Astrocyte (in vitro differentiated cells and primary cell): ENCODE data around the gene OR2A2. TPM values are rescaled to one million over a fixed set of nuclear protein-coding genes. Genes with fewer than 3 reads are reported as not detected.

Source experiments
- DNase-seq: peaks from one replicate; pipeline ENCODE4 v3.0.0-alpha.2; 2010; ENCODE audit warnings: low read depth
- FAIRE-seq: peaks from 2 replicates; lab custom pipeline; 2011; peaks lifted over from hg19 to GRCh38; lab: Jason Lieb, UNC
- H2AFZ ChIP-seq: 2 replicates; pipeline ENCODE4 v1.6.0; 2012; ENCODE audit warnings: low read depth, low read length, inconsistent platforms
- H3K27ac ChIP-seq: 2 replicates; pipeline ENCODE4 v1.5.1; 2011; ENCODE audit warnings: low read depth, low read length, inconsistent platforms
- H3K27me3 ChIP-seq: 2 replicates; pipeline ENCODE4 v1.6.0; 2011; ENCODE audit warnings: low read length, inconsistent platforms; ENCODE audit not compliant: insufficient read depth
- H3K36me3 ChIP-seq: 2 replicates; pipeline ENCODE4 v1.5.1; 2011; ENCODE audit warnings: low read length, inconsistent platforms; ENCODE audit not compliant: insufficient read depth
- H3K4me1 ChIP-seq: 2 replicates; pipeline ENCODE4 v1.5.1; 2011; ENCODE audit warnings: low read length, inconsistent platforms; ENCODE audit not compliant: insufficient read depth
- H3K4me2 ChIP-seq: 2 replicates; pipeline ENCODE4 v1.6.0; 2012; ENCODE audit warnings: low read length, inconsistent platforms
- H3K4me3 ChIP-seq: 2 replicates; pipeline ENCODE4 v1.5.1; 2011; ENCODE audit warnings: low read depth, mild to moderate bottlenecking, low read length, inconsistent platforms; ENCODE audit not compliant: insufficient read depth
- H3K79me2 ChIP-seq: 2 replicates; pipeline ENCODE4 v1.6.0; 2012; ENCODE audit warnings: mild to moderate bottlenecking, low read length, inconsistent platforms; ENCODE audit not compliant: insufficient read depth
- H3K9ac ChIP-seq: 2 replicates; pipeline ENCODE4 v1.6.0; 2012; ENCODE audit warnings: mild to moderate bottlenecking, low read length, inconsistent platforms
- H3K9me3 ChIP-seq: 2 replicates; pipeline ENCODE4 v1.5.1; 2012; ENCODE audit warnings: low read depth, mild to moderate bottlenecking, low read length, inconsistent platforms; ENCODE audit not compliant: insufficient read depth
- H4K20me1 ChIP-seq: 2 replicates; pipeline ENCODE4 v1.6.0; 2012; ENCODE audit warnings: low read length, inconsistent platforms; ENCODE audit not compliant: insufficient read depth
- H3K27ac Mint-ChIP-seq: one replicate; pipeline ENCODE4 v1.8.0; 2021; ENCODE audit warnings: mild to moderate bottlenecking, mixed read lengths; ENCODE audit not compliant: unreplicated experiment
- H3K27me3 Mint-ChIP-seq: one replicate; pipeline ENCODE4 v1.8.0; 2021; ENCODE audit warnings: low read depth, mixed read lengths; ENCODE audit not compliant: unreplicated experiment
- H3K36me3 Mint-ChIP-seq: one replicate; pipeline ENCODE4 v1.8.0; 2021; ENCODE audit warnings: low read depth, mixed read lengths; ENCODE audit not compliant: unreplicated experiment
- H3K4me1 Mint-ChIP-seq: one replicate; pipeline ENCODE4 v1.8.0; 2021; ENCODE audit warnings: low read depth, mixed read lengths; ENCODE audit not compliant: unreplicated experiment
- H3K4me3 Mint-ChIP-seq: one replicate; pipeline ENCODE4 v1.8.0; 2021; ENCODE audit warnings: mild to moderate bottlenecking, moderate library complexity, mixed read lengths; ENCODE audit not compliant: unreplicated experiment
- H3K9me3 Mint-ChIP-seq: one replicate; pipeline ENCODE4 v1.8.0; 2021; ENCODE audit warnings: mild to moderate bottlenecking, mixed read lengths; ENCODE audit not compliant: unreplicated experiment
- EZH2 ChIP-seq: IDR thresholded peaks from 2 replicates; pipeline ENCODE4 v1.6.1; 2012; ENCODE audit warnings: mild to moderate bottlenecking, low read length, inconsistent platforms; ENCODE audit not compliant: insufficient read depth
- total RNA-seq: library from RNA; stranded (reverse); gene quantifications from 2 replicates; pipeline ENCODE4 v1.2.1, GENCODE V29; 2021
- TF ChIP-seq, protein P1 (sequence below): IDR thresholded peaks from 2 replicates; pipeline ENCODE4 v1.5.1; 2011; ENCODE audit warnings: low read depth, mild to moderate bottlenecking, inconsistent platforms, low read length, moderate library complexity; ENCODE audit not compliant: insufficient read depth

The OR2A2 gene
- total RNA-seq, 1 donor from 2014 or later, result not detected

DNA sequence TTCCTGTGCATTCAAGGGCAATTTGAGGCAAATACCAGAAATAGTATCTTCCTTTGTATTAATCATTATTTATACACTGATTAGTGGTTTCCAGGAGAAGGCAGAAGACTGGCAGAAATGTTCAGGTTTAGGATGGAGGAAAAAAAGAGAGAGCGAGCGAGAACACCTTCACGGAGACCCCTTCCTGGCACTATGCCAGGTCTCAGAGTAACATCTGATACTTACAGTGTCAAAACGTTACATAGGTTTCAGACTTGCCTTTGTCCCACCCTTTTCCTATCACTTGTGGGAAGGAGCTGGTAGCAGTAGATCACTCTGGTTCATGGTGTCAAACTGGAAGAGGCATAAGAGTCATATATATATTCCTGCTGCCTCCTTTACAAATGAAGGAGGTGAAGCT lies 22.7 kb upstream of the OR2A2 start:
- Mint-ChIP-seq H3K4me1 (no peaks in the 10 kb centered on the region), H3K4me3 (no peak overlapping the region), H3K27me3 (peaks cover 5% of the 10 kb centered on the region), H3K36me3 (no peaks in the 10 kb centered on the region), H3K27ac (no peak overlapping the region), H3K9me3 (no peaks in the 10 kb centered on the region)
- Histone ChIP-seq H3K4me3 (no peak overlapping the region), H3K4me2 (no peak overlapping the region), H3K4me1 (no peaks in the 10 kb centered on the region), H3K36me3 (no peaks in the 10 kb centered on the region), H3K79me2 (no peaks in the 10 kb centered on the region), H2AFZ (no peak overlapping the region), H3K9ac (no peak overlapping the region), H4K20me1 (no peaks in the 10 kb centered on the region), H3K27me3 (no peaks in the 10 kb centered on the region), H3K9me3 (no peaks in the 10 kb centered on the region), H3K27ac (no peak overlapping the region)
- TF ChIP-seq EZH2, result no peak
- TF ChIP-seq, protein P1, sequence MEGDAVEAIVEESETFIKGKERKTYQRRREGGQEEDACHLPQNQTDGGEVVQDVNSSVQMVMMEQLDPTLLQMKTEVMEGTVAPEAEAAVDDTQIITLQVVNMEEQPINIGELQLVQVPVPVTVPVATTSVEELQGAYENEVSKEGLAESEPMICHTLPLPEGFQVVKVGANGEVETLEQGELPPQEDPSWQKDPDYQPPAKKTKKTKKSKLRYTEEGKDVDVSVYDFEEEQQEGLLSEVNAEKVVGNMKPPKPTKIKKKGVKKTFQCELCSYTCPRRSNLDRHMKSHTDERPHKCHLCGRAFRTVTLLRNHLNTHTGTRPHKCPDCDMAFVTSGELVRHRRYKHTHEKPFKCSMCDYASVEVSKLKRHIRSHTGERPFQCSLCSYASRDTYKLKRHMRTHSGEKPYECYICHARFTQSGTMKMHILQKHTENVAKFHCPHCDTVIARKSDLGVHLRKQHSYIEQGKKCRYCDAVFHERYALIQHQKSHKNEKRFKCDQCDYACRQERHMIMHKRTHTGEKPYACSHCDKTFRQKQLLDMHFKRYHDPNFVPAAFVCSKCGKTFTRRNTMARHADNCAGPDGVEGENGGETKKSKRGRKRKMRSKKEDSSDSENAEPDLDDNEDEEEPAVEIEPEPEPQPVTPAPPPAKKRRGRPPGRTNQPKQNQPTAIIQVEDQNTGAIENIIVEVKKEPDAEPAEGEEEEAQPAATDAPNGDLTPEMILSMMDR, result no peak
- DNase-seq (no peak), FAIRE-seq (no peak)

GRCh38 chr7:144087230-144087629 lies 22.2 kb upstream of the OR2A2 start:
- H3K4me1 ChIP-seq, result no peaks in the 10 kb centered on the region
- H3K4me2 ChIP-seq, result no peak overlapping the region
- no peak overlapping the region for H3K27ac Mint-ChIP-seq
- no peak overlapping the region for H3K4me3 ChIP-seq
- no peaks in the 10 kb centered on the region for H4K20me1 ChIP-seq
- H3K9me3 Mint-ChIP-seq, result no peaks in the 10 kb centered on the region
- no peaks in the 10 kb centered on the region for H3K79me2 ChIP-seq
- H3K4me1 Mint-ChIP-seq, result no peaks in the 10 kb centered on the region
- no peaks in the 10 kb centered on the region for H3K36me3 Mint-ChIP-seq
- H3K36me3 ChIP-seq, result no peaks in the 10 kb centered on the region
- FAIRE-seq (no peak), DNase-seq (no peak)
- peaks cover 5% of the 10 kb centered on the region for H3K27me3 Mint-ChIP-seq
- TF ChIP-seq, protein P1, result no peak
- TF ChIP-seq EZH2, result no peak
- no peaks in the 10 kb centered on the region for H3K27me3 ChIP-seq
- H3K4me3 Mint-ChIP-seq, result no peak overlapping the region
- no peak overlapping the region for H2AFZ ChIP-seq
- H3K9ac ChIP-seq, result no peak overlapping the region
- no peak overlapping the region for H3K27ac ChIP-seq
- H3K9me3 ChIP-seq, result no peaks in the 10 kb centered on the region

DNA sequence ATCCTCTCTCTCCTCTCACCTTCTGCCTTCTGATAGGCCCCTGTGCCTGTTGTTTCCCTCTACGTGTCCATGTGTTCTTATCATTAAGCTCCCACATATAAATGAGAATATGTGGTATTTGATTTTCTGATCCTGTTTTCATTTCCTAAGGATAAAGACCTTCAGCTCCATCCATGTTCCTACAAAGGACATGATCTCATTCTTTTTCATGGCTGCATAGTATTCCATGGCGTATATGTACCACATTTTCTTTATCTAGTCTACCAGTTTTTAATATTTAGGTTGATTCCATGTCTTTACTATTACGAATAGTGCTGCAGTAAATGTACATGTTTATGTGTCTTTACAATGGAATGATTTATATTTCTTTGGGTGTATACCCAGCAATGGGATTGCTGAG lies 18.7 kb upstream of the OR2A2 start:
- no peak overlapping the region for H3K4me2 ChIP-seq
- H3K4me3 ChIP-seq, result no peak overlapping the region
- H3K27me3 ChIP-seq, result no peaks in the 10 kb centered on the region
- Mint-ChIP-seq H3K4me1 (no peaks in the 10 kb centered on the region), H3K36me3 (no peaks in the 10 kb centered on the region), H3K27me3 (peaks cover 5% of the 10 kb centered on the region), H3K27ac (no peak overlapping the region), H3K9me3 (no peaks in the 10 kb centered on the region), H3K4me3 (no peak overlapping the region)
- H3K27ac ChIP-seq, result no peak overlapping the region
- DNase-seq (no peak), FAIRE-seq (no peak)
- no peaks in the 10 kb centered on the region for H3K4me1 ChIP-seq
- no peaks in the 10 kb centered on the region for H4K20me1 ChIP-seq
- H2AFZ ChIP-seq, result no peak overlapping the region
- TF ChIP-seq EZH2, result no peak
- TF ChIP-seq, protein P1, result no peak
- H3K9ac ChIP-seq, result no peak overlapping the region
- H3K79me2 ChIP-seq, result no peaks in the 10 kb centered on the region
- no peaks in the 10 kb centered on the region for H3K9me3 ChIP-seq
- no peaks in the 10 kb centered on the region for H3K36me3 ChIP-seq
